C4-2B (cell line): ENCODE measurements around the gene GOLIM4.

Experiments
- H3K27ac ChIP-seq: fragments of 450-650 bp; 2 replicates; pipeline ENCODE4 v1.5.1; 2017
- CTCF ChIP-seq: fragments of 450-650 bp; conservative IDR thresholded peaks from 2 replicates; pipeline ENCODE4 v1.5.1; 2017; ENCODE audit warnings: mild to moderate bottlenecking
- ZFX ChIP-seq: fragments of 450-650 bp; IDR thresholded peaks from 2 replicates; pipeline ENCODE4 v1.6.1; 2017

The GOLIM4 gene

DNA sequence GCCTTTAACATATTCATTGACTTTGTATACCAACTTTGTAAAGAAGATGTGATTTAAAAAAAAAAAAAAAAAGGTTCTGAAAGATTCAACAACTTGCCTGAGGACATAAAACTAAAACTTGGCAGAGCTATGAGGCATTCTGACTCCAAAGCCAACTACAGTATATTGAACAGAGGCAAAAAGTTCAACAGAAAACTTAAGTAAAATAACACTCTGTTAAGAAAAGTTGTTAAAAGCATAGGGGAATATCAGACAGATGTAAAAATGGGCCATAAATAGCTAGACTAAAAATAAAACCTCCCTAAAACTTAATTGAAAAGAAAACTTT, 23.4 kb downstream of the GOLIM4 start:
- no peak overlapping the region for H3K27ac ChIP-seq
- TF ChIP-seq ZFX (no peak), CTCF (no peak)

DNA sequence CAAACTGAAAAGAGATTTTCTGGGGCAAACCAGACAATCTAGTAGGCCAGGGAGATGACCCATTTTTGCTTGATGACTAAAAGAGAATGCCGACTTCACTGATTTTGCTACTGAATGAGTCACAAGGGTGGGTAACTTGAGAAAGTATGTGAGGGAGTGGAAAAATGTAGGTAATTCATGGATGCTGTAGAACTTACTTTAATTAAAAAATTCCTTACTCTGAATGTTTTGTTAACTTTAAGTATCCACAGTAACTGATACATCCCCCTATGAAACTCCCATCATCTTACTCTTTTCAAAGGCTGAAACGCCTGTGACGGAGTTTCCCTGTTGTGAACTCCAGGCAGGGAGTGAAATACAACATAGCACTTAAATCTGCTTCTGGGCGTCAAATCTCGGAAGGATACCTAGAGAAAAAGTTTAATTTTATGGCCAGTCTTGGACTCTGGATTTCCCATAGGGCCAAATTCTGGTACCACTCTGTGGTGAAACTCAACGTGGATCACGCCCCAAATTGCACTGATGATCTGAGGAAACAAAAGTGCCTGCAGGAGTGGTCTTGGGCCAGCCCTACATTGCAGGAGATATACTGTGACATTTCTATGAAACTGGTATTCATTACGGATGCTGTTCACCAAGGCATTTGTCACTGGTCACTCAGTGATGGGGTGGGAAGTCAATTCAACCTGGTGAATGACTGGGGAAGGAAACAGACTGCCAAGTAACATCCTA, 24.0 kb downstream of the GOLIM4 start:
- H3K27ac ChIP-seq = no peak overlapping the region
- no peak for TF ChIP-seq ZFX
- no peak for TF ChIP-seq CTCF

DNA sequence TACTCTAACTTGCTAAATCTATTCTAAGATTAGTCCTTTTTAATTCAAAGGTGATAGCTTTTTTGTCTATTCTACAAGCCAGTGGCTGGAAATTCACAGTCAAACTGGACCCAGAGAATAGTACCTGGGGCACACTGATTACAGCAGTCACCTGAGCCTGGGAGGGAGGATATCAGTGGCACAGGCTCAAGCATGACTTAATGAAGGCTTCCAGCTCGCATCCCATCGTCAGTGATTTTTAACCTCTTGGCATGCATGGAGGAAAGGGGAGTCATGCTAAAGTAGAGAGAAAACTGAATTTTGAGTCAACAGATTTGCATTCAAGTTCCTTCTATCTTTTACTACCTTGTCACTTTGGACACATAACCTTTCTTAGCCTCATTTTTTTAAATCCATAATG, 24.8 kb downstream of the GOLIM4 start:
- H3K27ac ChIP-seq = no peak overlapping the region

GRCh38 chr3:168068346-168068745, 27.4 kb downstream of the GOLIM4 start:
- TF ChIP-seq ZFX (no peak), CTCF (no peak)

More for the DNA sequence above, 24.8 kb downstream of the GOLIM4 start:
- TF ChIP-seq CTCF (no peak), ZFX (no peak)

GRCh38 chr3:168066882-168067281, 28.8 kb downstream of the GOLIM4 start:
- H3K27ac ChIP-seq = no peak overlapping the region
- TF ChIP-seq ZFX (no peak), CTCF (no peak)

More at GRCh38 chr3:168068346-168068745, 27.4 kb downstream of the GOLIM4 start:
- H3K27ac ChIP-seq = no peak overlapping the region

GRCh38 chr3:168065569-168065968, 30.2 kb downstream of the GOLIM4 start:
- no peak for TF ChIP-seq CTCF
- no peak for TF ChIP-seq ZFX
- H3K27ac ChIP-seq = no peak overlapping the region

- TF ChIP-seq ZFX = no peak
- TF ChIP-seq CTCF = no peak
- H3K27ac ChIP-seq = no peak overlapping the region
Measured at GRCh38 chr3:168063122-168063521, 32.6 kb downstream of the GOLIM4 start.
